Muscle of back (tissue), 11 donors: ENCODE measurements around the gene MTMR10. TPM values are rescaled to one million over a fixed set of nuclear protein-coding genes. Genes with fewer than 3 reads are reported as not detected.
A peak's percentile ranks its signal among the peaks of the same experiment; 100 is the strongest.

Experiments
- DNase-seq, 3 donors: peaks; one replicate each; pipeline versions ENCODE4 v3.0.0 to v3.0.0-alpha.2; 2013
- polyA plus RNA-seq, 10 donors: library from polyadenylated mRNA; unstranded; fragments of 120-200 nt; gene quantifications; one replicate each; pipeline ENCODE4 v1.2.1, GENCODE V29; 2013; ENCODE audit not compliant: insufficient read length in 10 of 10

The MTMR10 gene
- polyA plus RNA-seq, 10 donors = 12.9 to 22.7 (median 19.6) TPM

GRCh38 chr15:30921781-30922479 lies 69.5 kb downstream of the MTMR10 start:
- peak in 2 of 3 donors; percentile 30 to 53 for DNase-seq

- DNase-seq = no peak
Observed at GRCh38 chr15:30921106-30921505, 70.3 kb downstream of the MTMR10 start.

- DNase-seq = no peak
Observed at GRCh38 chr15:30919877-30920550, 71.4 kb downstream of the MTMR10 start.

GRCh38 chr15:30918366-30918765 lies 73.1 kb downstream of the MTMR10 start:
- no peak for DNase-seq

- no peak for DNase-seq
Observed at GRCh38 chr15:30917675-30918074, 73.8 kb downstream of the MTMR10 start.

GRCh38 chr15:30917013-30917412 lies 74.4 kb downstream of the MTMR10 start:
- DNase-seq = no peak

GRCh38 chr15:30913761-30914160 lies 77.7 kb downstream of the MTMR10 start:
- DNase-seq = no peak

- no peak for DNase-seq
Observed at GRCh38 chr15:30906366-30906765, 85.1 kb downstream of the MTMR10 start.

- DNase-seq = no peak
Observed at GRCh38 chr15:30905821-30906220, 85.6 kb downstream of the MTMR10 start.

- DNase-seq = no peak
Observed at GRCh38 chr15:30904812-30905211, 86.6 kb downstream of the MTMR10 start.

- peak; percentile 87 to 96 (median 87) for DNase-seq
Observed at GRCh38 chr15:30903497-30904187, 87.8 kb downstream of the MTMR10 start, which contains the start of gene FAN1. Gene FAN1, plus strand, starts transcription at chr15:30903915. Its CDS starts 749 bp downstream, at chr15:30904664.

- no peak for DNase-seq
Observed at GRCh38 chr15:30901889-30902288, 89.5 kb downstream of the MTMR10 start.

- no peak for DNase-seq
Observed at GRCh38 chr15:30896211-30896606, 95.2 kb downstream of the MTMR10 start.

GRCh38 chr15:30895461-30896210 lies 95.8 kb downstream of the MTMR10 start:
- no peak for DNase-seq

- no peak for DNase-seq
Observed at GRCh38 chr15:30889196-30889595, 102.2 kb downstream of the MTMR10 start.

Other genes starting within 250 kb of the MTMR10 start
- gene FAN1, start 87.7 kb downstream of the MTMR10 start, polyA plus RNA-seq = 10 to 100 TPM; 15.7 to 30.8 (median 22.6) TPM
- 1 to 10 TPM in 1 of 10 donors, under 1 TPM in 1, not detected in 8; 0.69 to 2.4 TPM for gene TRPM1, start 110.1 kb upstream of the MTMR10 start, polyA plus RNA-seq